Upper lobe of left lung (tissue), 6 donors: ENCODE measurements around the gene PTGER2. TPM values are rescaled to one million over a fixed set of nuclear protein-coding genes. Genes with fewer than 3 reads are reported as not detected.
A peak's percentile ranks its signal among the peaks of the same experiment; 100 is the strongest.

Experiments
- ATAC-seq, 2 donors: fragments of 200-7000 bp; cut with Tn5 transposase; one replicate each; pipeline ENCODE4 v1.9.1; 2022; ENCODE audit warnings: mild to moderate bottlenecking in 2 of 2, moderate library complexity in 2 of 2; ENCODE audit not compliant: low FRiP score in 2 of 2
- DNase-seq, 2 donors: peaks; one replicate each; pipeline ENCODE4 v3.0.0-alpha.2; 2019 to 2020
- H3K27ac ChIP-seq, 4 donors: fragments of 200-600 bp; sonication (generic); one replicate each; pipeline ENCODE4 v1.5.1; 2016 to 2019
- H3K27me3 ChIP-seq, 4 donors: fragments of 200-600 bp; sonication (generic); one replicate each; pipeline ENCODE4 v1.5.1; 2017 to 2019
- H3K36me3 ChIP-seq, 4 donors: fragments of 200-600 bp; sonication (generic); one replicate each; pipeline ENCODE4 v1.5.1; 2016 to 2019
- H3K4me1 ChIP-seq, 4 donors: fragments of 200-600 bp; sonication (generic); one replicate each; pipeline ENCODE4 v1.5.1; 2018 to 2019
- H3K4me3 ChIP-seq, 4 donors: fragments of 200-600 bp; sonication (generic); one replicate each; pipeline ENCODE4 v1.5.1; 2017 to 2019; ENCODE audit warnings: mild to moderate bottlenecking in 2 of 4, moderate library complexity in 1 of 4
- H3K9me3 ChIP-seq, 4 donors: fragments of 200-600 bp; sonication (generic); one replicate each; pipeline ENCODE4 v1.5.1; 2018 to 2019
- EP300 ChIP-seq, 4 donors: sonication (generic); formaldehyde crosslinking; IDR thresholded peaks; one replicate each; pipeline ENCODE4 v1.5.1; 2017; ENCODE audit warnings: antibody characterized with exemption in 4 of 4, control low read depth in 2 of 4
- POLR2A ChIP-seq, 4 donors: fragments of 450-650 bp; IDR thresholded peaks; one replicate each; pipeline ENCODE4 v1.5.1; 2016 to 2017; ENCODE audit warnings: antibody characterized with exemption in 4 of 4, mild to moderate bottlenecking in 2 of 4
- POLR2AphosphoS5 ChIP-seq, 2 donors: sonication (generic); formaldehyde crosslinking; IDR thresholded peaks; one replicate each; pipeline ENCODE4 v1.5.1; 2017; ENCODE audit warnings: antibody characterized with exemption in 2 of 2
- WGBS, 2 donors: methylation state at CpG; one replicate each; pipeline ENCODE4 v1.1.5; 2017 to 2018; 5-methylcytosine and 5-hydroxymethylcytosine counted together
- total RNA-seq, 6 donors: library from RNA; depleted of rRNA in 4 of 6; stranded (reverse); fragments of >200 nt in 4 of 6; gene quantifications; one replicate each; pipeline versions ENCODE4 v1.1.0 to v1.2.1, GENCODE V29; 2016 to 2021
- TF ChIP-seq, protein P1 (sequence below), 6 experiments: fragments of 450-650 bp in 4 of 6; fragments of 200-600 bp in 2 of 6; sonication (generic) in 2 of 6; IDR thresholded peaks; one replicate each; pipeline ENCODE4 v1.5.1; 2016 to 2019; ENCODE audit warnings: antibody characterized with exemption in 6 of 6
- donor health status: DM: no; HTN: no; CAD: no; lungs with moderate emphysema.
- donor health status: DM: no; HTN: yes; CAD: no; lungs with severe emphysema.

The PTGER2 gene
- total RNA-seq, 6 donors from 2014 or later = 1.6 to 10.5 (median 8.5) TPM

DNA sequence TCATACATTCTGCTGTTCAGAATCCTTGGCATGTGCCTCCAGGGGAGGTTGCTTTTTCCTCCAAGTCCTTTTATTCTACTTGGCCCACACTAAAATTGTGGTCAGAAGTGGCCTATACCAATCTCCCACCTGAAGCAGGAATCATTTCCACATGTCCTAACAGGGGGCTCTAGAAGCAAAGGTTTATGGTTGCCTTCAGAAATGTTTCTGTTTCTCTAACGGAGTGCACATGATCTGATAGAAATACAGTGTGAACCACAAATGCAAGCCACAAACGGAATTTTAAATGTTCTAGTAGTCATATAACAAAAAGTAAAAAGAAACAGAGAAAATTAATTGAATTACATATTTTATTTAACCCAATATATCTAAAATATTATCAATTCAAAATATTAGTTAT, 4.0 kb downstream of the PTGER2 start:
- DNase-seq = no peak
- WGBS, 2 donors = 62 to 67% methylated on average over 2 of the region's 2 CpGs
- no peaks in the 10 kb centered on the region for H3K27me3 ChIP-seq
- peaks cover 0 to 10% (median 6%) of the 10 kb centered on the region in 4 donors for H3K9me3 ChIP-seq
- no peaks in the 10 kb centered on the region for H3K36me3 ChIP-seq
- peaks cover 13 to 22% (median 16%) of the 10 kb centered on the region in 4 donors for H3K4me1 ChIP-seq
- no peak overlapping the region for H3K4me3 ChIP-seq
- no peak for ATAC-seq
- no peak overlapping the region for H3K27ac ChIP-seq
- no peak for TF ChIP-seq POLR2A (IDR thresholded peaks at IDR 0.05)
- TF ChIP-seq, protein P1, sequence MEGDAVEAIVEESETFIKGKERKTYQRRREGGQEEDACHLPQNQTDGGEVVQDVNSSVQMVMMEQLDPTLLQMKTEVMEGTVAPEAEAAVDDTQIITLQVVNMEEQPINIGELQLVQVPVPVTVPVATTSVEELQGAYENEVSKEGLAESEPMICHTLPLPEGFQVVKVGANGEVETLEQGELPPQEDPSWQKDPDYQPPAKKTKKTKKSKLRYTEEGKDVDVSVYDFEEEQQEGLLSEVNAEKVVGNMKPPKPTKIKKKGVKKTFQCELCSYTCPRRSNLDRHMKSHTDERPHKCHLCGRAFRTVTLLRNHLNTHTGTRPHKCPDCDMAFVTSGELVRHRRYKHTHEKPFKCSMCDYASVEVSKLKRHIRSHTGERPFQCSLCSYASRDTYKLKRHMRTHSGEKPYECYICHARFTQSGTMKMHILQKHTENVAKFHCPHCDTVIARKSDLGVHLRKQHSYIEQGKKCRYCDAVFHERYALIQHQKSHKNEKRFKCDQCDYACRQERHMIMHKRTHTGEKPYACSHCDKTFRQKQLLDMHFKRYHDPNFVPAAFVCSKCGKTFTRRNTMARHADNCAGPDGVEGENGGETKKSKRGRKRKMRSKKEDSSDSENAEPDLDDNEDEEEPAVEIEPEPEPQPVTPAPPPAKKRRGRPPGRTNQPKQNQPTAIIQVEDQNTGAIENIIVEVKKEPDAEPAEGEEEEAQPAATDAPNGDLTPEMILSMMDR (IDR thresholded peaks at IDR 0.05) = no peak
- TF ChIP-seq EP300 (IDR thresholded peaks at IDR 0.05) = no peak
- no peak for TF ChIP-seq POLR2AphosphoS5 (IDR thresholded peaks at IDR 0.05)

DNA sequence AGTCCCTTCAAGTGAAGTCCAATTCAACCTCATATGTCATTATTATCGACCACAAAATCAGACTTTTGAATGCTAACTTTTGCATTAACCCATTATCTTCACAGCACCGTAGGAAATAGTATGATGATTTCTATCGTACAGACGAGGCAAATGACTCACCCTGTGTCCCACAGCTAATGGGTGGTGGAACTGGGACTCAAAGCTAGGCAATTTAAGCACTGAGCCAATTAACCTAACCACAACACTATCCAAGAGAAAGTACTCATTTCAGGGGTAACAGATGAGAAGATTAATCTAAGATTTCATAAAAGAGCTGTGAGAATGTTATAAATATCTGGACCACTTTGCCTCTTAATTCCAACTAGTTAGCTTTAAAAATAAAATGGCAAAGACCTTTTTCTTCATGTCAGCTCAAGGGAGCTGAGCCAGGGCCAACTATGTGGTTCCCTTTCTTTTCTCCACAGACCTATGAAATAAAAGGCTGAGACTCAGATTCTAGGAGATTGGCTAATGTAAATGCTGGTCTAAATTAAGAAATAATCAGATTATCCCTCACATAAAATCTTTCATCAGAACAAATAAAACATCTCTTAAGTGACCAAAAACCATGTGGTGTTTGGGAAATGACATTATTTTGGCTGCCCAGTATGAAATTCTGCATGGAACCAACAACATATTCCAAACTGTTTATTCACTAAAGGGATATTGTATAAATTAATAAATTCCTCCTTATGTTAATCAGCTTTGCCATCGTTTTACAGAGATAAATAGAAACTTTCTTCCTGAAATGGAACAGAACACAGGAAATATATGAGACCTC, 4.9 kb downstream of the PTGER2 start:
- Histone ChIP-seq H3K27ac (no peak overlapping the region), H3K9me3 (peaks cover 0 to 10% (median 6%) of the 10 kb centered on the region in 4 donors), H3K27me3 (no peaks in the 10 kb centered on the region), H3K4me1 (peaks cover 8 to 13% (median 9%) of the 10 kb centered on the region in 4 donors), H3K4me3 (no peak overlapping the region), H3K36me3 (no peaks in the 10 kb centered on the region)
- TF ChIP-seq POLR2A (IDR thresholded peaks at IDR 0.05) (no peak), EP300 (IDR thresholded peaks at IDR 0.05) (no peak), POLR2AphosphoS5 (IDR thresholded peaks at IDR 0.05) (no peak)
- TF ChIP-seq, protein P1 (IDR thresholded peaks at IDR 0.05) = no peak
- 50 to 56% methylated on average over 5 of the region's 5 CpGs for WGBS, 2 donors
- DNase-seq = no peak
- ATAC-seq = no peak

DNA sequence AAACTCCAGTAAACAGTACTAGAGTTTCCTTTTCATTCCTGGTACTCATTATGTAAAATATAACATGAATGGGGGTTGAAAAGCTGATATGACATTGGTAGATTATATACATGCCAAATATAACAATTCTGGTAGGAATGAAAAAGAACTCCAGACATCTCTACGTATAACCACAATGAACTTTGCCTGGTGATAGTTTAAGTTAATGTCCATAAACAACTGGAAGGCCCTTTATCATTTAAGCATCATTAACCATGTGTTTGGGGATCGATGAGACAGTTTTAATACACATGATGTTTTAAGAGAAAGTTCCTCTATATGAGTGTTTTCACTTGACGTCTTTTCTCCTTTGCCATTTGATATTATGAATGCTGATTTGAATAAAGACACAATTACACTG, 5.8 kb downstream of the PTGER2 start:
- no peak for TF ChIP-seq EP300 (IDR thresholded peaks at IDR 0.05)
- no peak for TF ChIP-seq POLR2AphosphoS5 (IDR thresholded peaks at IDR 0.05)
- no peak for TF ChIP-seq POLR2A (IDR thresholded peaks at IDR 0.05)
- TF ChIP-seq, protein P1 (IDR thresholded peaks at IDR 0.05) = no peak
- H3K4me1 ChIP-seq = peaks cover under 1 to 4% (median 3%) of the 10 kb centered on the region in 4 donors
- H3K27ac ChIP-seq = no peak overlapping the region
- no peak for DNase-seq
- WGBS, 2 donors = 75 to 82% methylated on average over 3 of the region's 3 CpGs
- no peak overlapping the region for H3K4me3 ChIP-seq
- peaks cover 0 to 10% (median 6%) of the 10 kb centered on the region in 4 donors for H3K9me3 ChIP-seq
- ATAC-seq = no peak
- no peaks in the 10 kb centered on the region for H3K36me3 ChIP-seq
- H3K27me3 ChIP-seq = no peaks in the 10 kb centered on the region

DNA sequence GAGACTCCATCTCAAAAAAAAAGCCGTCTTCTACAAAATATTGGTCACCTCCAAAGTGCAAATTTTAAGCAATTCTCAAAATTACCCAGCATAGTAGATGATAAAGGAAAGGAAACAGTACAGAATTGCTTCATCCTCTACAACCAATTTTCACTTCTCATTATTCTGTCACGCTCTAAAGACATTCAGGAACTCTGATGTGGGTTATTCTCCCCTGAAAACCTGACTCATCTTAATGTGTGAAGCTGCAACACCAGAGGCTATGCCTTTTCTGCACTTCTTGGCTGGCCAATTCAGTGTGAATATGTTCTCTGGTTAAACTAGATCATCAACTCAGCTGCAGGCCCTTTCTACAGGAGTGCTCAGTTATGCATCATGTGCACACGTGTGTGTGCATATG, 11.0 kb downstream of the PTGER2 start:
- peaks cover 8 to 11% (median 10%) of the 10 kb centered on the region in 4 donors for H3K4me1 ChIP-seq
- H3K9me3 ChIP-seq = peaks cover 0 to 10% (median 6%) of the 10 kb centered on the region in 4 donors
- H3K27ac ChIP-seq = peak overlapping the region in 2 of 4 donors; percentile 11 to 46
- H3K27me3 ChIP-seq = no peaks in the 10 kb centered on the region
- no peaks in the 10 kb centered on the region for H3K36me3 ChIP-seq
- peak in 1 of 4 donors; percentile 36 for TF ChIP-seq EP300 (IDR thresholded peaks at IDR 0.05)
- TF ChIP-seq POLR2A (IDR thresholded peaks at IDR 0.05) = peak in 1 of 4 donors; percentile 12
- TF ChIP-seq, protein P1 (IDR thresholded peaks at IDR 0.05) = no peak
- peak in 1 of 2 donors; percentile 24 for TF ChIP-seq POLR2AphosphoS5 (IDR thresholded peaks at IDR 0.05)
- no peak overlapping the region for H3K4me3 ChIP-seq
- WGBS, 2 donors = 70 to 73% methylated on average over 3 of the region's 3 CpGs
- ATAC-seq (peak; percentile 75 to 80), DNase-seq (no peak)
